T follicular helper cell (primary cell): ENCODE data around the gene TSC2.
"Not testable (repeated sequence)": the region's sequence is repeated elsewhere in the genome, so short reads cannot be mapped to it uniquely, and the experiment has no call there.

Source experiments
- DNase-seq: peaks from one replicate; pipeline ENCODE4 v3.0.0-alpha.2; 2020; ENCODE audit warnings: low read depth

TSC2 gene

DNA sequence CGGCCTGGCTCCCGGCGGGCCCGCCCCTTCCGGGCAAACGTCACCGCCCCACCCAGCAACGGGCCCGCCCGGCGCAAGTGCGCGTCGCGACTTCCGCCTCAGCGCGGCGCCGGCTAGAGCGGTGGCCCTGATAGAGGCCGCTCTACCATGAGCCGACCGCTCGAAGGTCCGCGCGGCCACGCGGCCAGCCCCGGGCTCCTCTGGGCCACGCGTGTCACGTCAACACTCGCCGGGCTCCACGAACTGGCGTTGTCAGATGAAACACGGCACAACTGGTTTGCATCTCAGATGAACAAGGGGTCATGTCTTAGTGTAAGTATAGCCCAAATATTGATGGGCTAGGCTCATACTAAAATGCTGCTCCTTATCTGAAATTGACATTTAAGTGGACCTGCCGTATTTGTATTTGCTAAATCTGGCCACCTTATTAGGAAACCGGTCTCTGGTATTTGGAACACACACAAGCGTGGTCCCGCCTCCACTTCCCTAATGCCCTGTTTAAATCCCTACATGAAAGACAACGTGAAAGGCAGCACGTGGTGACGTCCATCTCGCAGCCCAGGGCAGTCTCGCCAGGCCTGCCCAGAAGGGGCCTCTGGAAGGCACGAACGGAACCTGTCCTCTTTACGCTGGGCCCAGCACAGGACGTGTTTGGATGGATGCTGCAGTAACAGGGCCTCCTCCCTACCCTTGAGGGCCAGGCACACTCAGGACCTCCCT lies 37.8 kb upstream of the TSC2 start, which contains the start of gene ZNF598:
TSS of gene ZNF598 (minus strand) at position 31 of the 720 bp plus-strand sequence.
- peak; percentile 72 for DNase-seq

DNA sequence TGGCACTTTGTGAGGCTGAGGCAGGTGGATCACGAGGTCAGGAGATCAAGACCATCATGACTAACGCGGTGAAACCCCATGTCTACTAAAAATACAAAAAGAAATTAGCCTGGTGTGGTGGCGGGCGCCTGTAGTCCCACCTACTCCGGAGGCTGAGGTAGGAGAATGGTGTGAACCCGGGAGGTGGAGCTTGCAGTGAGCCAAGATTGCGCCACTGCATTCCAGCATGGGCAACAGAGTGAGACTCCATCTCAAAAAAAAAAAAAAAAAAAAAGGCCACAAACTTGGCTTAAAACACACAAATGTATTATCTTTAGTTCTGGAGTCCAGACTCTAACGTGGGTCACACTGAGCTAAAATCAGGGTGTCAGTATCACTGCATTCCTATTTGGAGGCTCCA lies 36.1 kb upstream of the TSC2 start:
- not testable (repeated sequence) for DNase-seq

DNA sequence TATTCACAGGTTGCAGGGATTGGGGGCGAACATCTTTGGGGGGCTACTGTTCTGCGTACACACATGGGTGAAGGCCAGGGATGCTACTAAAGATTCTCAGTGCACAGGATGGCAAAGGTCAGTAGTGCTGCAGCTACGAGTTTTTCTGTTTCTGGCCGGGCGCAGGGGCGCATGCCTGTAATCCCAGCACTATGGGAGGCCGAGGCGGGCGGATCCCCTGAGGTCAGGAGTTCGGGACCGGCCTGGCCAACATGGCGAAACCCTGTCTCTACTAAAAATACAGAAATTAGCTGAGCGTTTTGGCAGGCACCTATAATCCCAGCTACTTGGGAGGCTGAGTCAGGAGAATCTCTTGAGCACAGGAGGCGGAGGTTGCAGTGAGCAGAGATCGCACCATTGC lies 34.3 kb upstream of the TSC2 start:
- DNase-seq: no peak

DNA sequence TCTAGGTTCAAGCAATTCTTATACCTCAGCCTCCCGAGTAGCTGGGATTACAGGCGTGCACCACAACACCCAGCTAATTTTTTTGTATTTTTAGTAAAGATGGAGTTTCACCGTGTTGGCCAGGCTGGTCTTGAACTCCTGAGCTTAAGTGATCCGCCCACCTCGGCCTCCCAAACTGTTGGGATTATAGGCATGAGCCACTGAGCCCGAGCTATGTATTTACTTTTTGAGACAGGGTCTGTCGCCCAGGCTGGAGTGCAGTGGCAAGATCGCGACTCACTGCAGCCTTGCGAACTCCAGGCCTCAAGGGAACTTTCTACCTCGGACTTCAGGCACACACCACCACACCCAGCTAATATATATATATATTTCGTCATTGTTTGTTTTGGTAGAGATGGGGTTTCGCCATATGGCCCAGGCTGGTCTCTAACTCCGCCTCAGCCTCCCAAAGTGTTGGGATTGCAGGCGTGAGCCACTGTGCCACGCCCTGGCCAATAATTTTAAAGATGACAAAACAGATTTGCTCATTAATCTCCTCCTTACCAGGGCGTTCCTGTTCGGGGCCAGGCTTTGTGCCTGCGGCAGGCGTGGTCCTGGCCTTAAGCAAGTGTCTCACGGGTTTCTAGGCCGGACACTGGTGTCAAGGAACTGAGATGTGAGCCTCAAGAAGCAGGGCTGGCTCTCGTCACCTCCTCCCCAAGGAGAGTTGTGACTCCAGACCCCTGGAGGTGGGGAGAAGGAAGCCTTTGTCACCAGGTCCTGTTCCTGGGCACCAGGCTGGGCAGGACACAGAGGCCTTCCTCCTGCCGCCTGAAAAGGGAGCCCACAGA lies 32.5 kb upstream of the TSC2 start:
- DNase-seq: no peak

DNA sequence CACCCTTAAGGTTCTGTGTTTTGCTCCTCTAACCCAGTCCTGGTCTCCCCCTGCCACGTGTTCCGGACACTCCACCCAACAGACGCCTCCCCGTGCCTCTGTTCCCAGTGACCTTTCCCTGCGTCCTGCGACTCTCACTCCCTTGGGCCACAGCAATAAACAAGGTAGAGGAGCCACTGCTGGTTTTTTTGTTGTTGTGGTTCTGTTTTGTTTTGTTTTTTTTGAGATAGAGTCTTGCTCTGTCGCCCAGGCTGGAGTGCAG lies 31.9 kb upstream of the TSC2 start:
- no peak for DNase-seq

DNA sequence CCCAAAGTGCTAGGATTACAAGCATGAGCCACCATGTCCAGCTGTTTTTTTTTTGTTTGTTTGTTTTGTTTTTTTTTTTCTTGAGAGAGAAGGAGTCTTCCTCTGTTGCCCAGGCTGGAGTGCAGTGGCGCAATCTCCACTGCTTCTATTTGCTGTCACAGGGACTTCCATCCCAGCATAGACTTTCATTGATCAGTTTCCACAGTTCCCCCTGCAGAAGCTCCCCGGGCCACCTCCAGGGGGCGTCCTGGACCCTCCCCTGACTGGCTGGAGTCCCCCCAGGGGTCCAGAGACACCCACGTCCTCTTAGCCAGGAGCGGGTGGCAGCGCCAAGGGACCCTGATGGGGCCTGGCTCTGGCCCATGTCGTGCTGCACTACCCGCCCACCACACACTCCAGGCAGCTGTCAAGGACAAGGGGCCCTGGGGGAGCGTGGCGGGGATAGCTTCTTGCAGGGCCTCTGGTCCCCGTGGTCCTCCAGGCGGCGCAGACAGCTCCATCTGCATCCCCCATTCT lies 31.3 kb upstream of the TSC2 start:
- no peak for DNase-seq

DNA sequence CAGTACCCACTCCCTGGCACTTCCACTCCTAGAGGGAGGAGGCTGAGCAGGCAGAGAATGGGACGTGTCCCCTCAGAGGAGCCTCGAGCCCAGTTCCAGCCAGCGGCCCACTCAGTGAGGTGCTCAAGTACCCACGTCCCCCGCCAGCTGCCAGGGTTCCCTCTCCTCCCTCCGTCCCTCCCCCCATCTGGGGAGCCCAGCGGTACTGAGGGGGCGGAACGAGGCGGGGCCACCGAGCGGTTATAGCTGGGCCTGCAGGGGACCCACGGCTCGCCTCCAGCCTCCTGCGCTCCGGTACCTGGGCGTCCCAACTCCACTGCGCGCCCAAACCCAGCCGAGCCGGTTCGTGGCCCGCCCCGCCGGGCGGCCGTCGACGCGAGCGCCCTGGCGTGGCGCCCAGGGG lies 28.3 kb upstream of the TSC2 start, which contains the start of gene NPW:
TSS of gene NPW (plus strand) at position 268 of the 403 bp plus-strand sequence.
- no peak for DNase-seq

DNA sequence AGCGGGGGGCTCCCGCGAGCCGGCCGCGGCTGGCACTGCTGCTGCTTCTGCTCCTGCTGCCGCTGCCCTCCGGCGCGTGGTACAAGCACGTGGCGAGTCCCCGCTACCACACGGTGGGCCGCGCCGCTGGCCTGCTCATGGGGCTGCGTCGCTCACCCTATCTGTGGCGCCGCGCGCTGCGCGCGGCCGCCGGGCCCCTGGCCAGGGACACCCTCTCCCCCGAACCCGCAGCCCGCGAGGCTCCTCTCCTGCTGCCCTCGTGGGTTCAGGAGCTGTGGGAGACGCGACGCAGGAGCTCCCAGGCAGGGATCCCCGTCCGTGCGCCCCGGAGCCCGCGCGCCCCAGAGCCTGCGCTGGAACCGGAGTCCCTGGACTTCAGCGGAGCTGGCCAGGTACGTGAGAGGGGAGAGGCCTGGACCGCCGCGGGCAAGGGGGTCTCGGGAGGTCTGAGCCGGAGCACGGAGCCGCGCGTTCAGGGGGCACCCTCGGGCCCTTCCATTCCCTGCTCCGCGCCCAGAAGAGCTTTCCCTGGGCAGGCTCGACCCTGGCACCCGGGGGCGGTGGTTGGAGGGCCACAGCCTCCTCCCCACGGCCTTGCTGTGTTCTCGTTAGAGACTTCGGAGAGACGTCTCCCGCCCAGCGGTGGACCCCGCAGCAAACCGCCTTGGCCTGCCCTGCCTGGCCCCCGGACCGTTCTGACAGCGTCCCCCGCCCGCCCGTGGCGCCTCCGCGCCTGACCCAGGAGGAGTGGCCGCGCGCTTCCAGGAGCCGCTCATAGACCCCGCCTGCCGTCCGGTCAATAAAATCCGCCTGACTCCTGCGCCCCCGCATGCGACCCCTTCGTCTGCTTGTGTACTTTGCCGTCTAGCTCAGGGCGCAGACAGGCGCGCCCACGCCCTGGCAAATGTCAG lies 27.6 kb upstream of the TSC2 start:
- DNase-seq: no peak

DNA sequence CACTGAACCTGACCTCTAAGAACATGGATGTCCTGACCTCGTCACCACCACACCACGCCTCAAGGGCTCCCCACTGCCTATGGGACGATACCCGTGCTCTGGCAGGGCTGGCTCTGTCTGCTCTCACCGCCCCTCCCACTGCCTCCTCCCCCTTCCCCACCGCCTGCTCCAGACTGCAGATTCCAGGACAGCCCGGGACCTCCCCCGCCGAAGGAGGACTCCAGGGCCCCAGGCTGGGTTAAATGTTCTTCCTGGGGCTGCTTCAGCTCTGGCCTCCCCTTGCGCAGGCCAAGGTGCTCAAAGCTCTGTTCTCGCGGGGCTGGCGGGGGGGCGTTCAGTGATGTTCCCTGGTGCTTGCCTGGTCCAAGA lies 25.1 kb upstream of the TSC2 start:
- no peak for DNase-seq

DNA sequence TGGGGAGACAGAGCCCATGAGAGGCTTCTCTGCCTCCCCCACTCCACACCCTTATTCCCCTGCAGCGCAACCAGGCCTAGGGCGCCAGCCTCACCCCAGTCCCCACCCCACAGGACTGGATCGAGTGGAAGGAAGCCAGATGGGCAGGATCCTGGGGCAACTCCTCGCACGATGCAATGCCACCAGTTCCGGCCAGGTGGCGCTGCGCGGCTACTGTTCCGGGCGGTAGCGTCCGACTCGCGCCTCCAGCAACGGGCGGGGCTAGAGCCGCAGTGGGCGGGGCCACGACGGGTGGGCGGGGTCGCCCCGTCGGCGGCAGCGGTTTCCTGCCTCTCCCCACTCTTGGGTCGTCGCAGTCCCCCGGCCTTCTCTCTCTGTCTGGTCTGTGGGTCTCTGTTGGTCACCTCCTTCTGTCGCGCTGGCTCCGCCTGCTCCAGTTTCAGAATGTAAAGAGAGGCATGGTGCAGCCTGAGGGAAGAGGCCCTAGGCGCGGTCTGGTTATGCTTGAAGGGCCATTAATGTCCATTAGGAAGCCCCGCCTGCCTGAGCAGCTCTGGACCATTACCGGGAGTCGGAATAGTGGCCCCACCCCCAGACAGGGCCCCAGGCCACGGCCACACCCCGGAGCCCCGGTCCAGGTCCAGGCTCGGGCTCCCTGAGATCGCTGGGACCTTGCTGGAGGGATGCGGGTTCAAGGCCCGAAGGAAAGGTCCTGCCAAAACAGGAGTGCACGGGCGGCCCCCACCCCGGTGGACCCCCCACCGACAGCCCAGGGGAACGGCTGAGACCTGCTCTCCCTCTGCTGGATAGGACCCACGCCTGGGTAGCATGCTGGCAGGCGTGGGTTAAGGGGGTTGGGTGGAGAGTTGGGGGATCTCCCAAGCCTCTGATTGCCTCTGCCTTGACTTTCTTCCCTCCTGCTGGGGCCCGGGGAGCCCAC lies 24.4 kb upstream of the TSC2 start:
- DNase-seq: peak; percentile 93

DNA sequence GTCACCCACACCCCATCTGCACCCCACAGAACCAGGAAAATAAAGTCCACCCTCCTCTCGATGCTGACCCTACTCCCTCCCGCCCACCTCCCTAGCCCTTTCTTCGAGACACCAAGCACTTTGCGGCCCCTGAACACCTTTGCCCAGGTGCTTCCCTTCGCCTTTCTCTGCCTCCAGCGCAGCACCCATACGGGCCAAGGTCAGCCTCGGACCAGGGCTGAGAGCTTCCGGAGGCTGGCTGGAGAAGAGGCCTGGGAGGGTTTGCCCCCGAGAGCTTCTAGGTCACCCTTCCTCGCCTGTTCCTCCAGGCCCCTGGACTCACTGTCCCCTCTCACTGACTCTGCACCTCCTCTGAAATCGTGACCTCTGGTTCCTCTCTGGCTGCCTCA lies 23.8 kb upstream of the TSC2 start:
- DNase-seq: no peak

DNA sequence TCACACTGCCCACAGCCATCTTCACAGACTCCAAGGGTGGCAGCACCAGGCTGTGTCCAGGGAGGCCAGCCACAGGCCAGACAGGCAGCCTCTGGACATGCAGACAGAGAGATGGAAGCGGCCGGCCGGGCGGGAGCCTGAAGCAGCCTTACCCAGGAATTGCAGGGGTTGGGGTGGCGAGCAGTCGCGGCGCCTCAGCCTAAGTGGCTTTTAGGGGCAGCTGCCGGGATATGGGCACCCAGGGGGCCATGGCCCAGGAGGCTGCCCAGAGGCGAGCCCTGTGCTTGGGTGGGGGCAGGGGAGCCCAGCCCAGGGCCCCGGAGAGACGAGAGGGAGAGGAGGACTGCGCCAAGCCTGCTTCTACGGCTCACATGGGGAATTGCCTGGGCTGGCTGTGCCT lies 22.5 kb upstream of the TSC2 start:
- DNase-seq: no peak

DNA sequence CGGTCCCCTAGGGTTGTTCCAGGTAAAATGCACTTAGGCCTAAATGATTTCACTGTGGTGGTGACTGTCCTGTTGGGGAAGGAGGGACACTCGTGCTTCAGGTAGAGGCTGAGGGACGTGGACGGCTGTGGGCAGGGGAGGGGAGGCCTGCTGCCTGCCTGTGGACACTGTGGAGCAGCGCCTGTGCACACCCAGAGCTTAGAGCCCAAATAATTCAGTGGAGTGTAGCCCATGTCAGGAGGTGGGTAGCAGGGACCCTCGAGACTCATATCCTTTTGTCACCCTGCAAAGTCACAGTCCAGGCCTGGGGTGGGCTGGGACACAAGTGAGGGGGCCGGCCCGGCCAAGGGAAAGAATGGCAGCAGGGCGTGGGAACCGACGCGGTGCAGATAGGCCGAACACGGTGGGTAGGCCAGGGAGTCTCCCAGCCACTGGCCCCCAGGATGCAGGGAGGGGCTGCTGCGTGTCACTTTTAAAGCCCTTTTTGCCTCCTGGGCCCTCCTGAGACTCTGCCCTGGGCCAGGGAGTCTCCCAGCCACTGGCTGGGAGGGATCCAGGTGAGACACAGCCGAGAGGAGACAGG lies 21.8 kb upstream of the TSC2 start:
- no peak for DNase-seq

DNA sequence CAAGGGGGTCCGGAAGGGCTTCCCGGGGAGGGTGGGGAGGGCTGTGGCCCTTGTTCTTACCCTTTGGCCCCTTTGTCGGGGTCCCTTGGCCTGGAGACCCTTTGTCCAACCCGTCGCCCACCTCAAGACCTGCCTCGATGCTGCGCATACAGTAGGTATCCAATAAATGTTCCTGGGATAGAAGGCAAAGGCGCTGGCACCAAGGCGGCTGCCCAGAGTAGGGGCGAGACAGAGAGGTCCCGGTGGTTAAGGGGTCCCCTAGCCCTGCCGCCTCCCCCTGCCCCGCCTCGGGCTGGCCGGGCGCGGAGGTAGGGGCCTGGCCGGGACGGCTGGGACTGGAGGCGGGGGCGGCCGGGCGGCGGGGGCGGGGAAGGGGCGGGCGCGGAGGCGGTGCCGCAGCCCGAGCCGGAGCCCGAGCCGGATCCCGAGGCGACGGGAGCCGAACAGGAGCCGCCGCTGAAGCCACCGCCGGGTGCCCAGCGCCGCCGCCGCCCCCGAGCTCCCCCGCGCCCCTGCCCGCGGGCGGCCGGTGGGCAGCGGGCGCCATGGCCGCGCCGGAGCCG lies 21.2 kb upstream of the TSC2 start, which contains the start of gene NHERF2:
TSS of gene NHERF2 (plus strand) at position 442 of the 563 bp plus-strand sequence. CDS start at position 546, 104 bp downstream.
- DNase-seq: no peak

DNA sequence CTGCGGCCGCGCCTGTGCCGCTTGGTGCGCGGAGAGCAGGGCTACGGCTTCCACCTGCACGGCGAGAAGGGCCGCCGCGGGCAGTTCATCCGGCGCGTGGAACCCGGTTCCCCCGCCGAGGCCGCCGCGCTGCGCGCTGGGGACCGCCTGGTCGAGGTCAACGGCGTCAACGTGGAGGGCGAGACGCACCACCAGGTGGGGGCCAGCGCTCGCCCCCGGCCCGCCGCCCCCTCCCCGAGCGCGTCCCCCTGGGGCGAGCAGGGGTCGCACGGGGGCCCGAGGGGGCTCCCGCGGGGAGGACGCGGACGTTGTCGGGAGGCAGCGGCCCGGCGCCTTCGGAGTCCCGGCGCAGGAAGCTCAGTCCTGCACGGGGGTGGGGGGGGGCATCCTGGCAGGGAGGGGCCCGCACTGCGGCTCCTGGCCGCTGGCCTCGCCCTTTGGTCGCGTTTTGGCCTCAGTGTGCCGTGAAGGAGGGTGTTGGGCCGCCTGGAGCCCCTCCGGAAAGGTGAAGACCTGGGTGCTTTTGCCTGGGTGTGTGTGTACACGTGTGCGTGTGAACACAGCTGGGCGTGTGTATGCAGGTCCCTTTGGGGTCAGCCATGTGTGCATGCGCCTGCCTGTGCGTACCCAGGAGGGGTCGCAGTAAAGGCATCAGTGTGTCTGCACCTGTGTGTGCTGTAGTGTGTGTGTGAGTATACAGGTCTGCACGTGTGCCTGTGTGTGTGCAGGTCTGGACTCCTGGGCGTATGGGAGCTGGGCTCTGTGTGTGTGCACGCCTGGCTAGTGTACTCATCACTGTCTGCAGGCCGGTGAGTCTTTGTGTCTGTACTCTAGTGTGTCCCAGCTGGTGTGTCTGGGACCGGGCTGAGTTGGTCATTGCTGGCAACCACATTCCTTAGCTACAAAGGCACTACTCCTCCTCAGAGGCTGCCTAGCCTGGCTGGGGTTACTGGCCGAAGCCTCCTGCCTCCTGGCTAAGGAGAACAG lies 20.5 kb upstream of the TSC2 start:
- no peak for DNase-seq

DNA sequence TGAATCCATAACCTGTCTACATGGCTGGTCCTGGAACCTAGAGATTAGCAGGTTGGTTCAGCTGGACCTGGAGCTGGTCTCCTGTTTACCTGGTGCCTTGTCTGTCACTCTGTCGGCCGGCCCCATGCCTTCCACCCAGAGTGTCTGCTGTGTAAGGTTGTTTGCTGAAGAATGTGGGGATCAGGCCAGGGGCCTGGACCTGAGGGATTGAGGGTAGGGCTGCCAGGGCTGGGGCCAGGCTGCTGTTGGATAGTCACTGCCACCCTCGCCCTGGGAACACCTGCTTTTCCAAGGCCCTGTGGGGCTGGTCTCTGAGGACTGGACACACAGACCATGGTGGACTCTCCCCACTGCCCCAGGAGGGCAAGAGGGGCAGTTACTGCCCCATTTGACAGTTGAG lies 19.6 kb upstream of the TSC2 start:
- no peak for DNase-seq

DNA sequence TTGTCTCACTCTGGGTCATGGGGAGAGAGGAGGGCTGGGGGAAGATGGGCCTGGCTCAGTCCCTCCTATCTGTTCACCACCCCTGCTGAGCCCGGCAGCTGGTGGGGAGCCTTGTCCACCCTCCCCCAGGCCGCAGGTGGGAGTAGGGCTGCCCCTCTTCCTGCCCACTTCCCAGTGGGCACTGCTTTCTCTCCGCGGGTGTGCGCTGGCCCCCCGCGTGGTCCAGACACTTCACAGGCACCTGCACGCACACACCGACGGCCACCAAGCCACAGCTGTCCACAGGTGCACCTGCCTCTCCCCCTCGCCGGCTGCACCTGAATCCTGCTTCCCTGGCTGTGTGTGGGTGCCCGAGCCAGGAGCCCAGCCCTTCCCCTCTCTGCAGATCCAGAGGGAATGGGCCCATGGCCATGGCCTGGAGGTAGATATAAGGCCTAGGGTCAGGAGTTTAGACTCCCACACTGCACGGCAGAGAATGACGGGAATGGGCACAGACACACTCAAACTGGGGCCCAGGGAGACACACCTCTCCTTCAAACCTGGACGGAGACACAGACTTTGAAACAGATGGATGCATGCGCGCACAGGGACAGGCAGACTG lies 19.1 kb upstream of the TSC2 start:
- DNase-seq: no peak

DNA sequence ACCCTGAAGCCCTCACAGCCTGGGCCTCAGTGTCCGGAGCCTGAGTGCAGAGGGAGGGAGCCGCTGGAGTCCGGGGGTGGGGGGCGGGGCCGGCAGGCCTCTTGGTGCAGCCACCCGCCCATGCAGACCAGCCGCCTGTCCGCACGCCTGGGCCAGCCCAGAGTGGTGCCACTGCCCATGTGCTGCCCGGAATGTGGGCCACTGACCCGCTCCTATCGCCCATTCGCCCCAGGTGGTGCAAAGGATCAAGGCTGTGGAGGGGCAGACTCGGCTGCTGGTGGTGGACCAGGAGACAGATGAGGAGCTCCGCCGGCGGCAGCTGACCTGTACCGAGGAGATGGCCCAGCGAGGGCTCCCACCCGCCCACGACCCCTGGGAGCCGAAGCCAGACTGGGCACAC lies 18.4 kb upstream of the TSC2 start:
- no peak for DNase-seq

DNA sequence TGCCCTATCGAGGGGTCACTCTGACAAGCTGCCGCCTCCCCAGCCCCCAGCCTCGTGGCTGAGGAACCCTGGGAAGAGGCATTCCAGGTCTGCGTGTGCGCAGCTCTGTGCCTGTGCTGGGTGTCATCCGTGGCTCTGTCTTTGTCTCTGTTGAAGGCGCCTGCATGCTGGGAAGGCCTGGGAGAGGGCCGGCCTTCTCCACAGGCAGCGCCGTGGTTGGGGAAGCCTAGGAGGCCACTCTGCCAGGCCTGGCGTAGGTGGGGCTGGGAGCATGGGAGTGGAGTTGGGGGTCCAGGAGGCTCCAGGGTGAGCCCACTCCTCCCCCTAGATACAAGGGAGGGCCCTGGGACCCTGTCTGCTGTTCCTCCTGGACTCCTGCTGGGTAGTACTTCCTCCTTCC lies 17.7 kb upstream of the TSC2 start:
- no peak for DNase-seq
